Tibial nerve (tissue), 3 donors: ENCODE results near the gene PNMA1.

Experiments
- CTCF ChIP-seq, 5 experiments: fragments of 200-600 bp in 3 of 5; fragments of 450-650 bp in 2 of 5; sonication (generic) in 3 of 5; IDR thresholded peaks; one replicate each; pipeline ENCODE4 v1.5.1; 2016 to 2019; ENCODE audit warnings: antibody characterized with exemption in 5 of 5, mild to moderate bottlenecking in 3 of 5, moderate library complexity in 2 of 5
- POLR2A ChIP-seq, 2 donors: fragments of 450-650 bp; IDR thresholded peaks; one replicate each; pipeline ENCODE4 v1.6.1; 2017; ENCODE audit warnings: antibody characterized with exemption in 2 of 2, mild to moderate bottlenecking in 2 of 2, moderate library complexity in 2 of 2

- TF ChIP-seq CTCF (IDR thresholded peaks at IDR 0.05) (no peak), POLR2A (IDR thresholded peaks at IDR 0.05) (no peak)
Observed at GRCh38 chr14:73761618-73762355, 47.6 kb upstream of the PNMA1 start.
